ENCODE measurements around the gene XYLB.
"Not testable (repeated sequence)": the region's sequence is repeated elsewhere in the genome, so short reads cannot be mapped to it uniquely, and the experiment has no call there.

Gene XYLB

GRCh38 chr3:38411591-38411990 is 65.0 kb downstream of the XYLB start:
- no peak for TF ChIP-seq ZFX (IDR thresholded peaks at IDR 0.05)
- TF ChIP-seq, protein P1, sequence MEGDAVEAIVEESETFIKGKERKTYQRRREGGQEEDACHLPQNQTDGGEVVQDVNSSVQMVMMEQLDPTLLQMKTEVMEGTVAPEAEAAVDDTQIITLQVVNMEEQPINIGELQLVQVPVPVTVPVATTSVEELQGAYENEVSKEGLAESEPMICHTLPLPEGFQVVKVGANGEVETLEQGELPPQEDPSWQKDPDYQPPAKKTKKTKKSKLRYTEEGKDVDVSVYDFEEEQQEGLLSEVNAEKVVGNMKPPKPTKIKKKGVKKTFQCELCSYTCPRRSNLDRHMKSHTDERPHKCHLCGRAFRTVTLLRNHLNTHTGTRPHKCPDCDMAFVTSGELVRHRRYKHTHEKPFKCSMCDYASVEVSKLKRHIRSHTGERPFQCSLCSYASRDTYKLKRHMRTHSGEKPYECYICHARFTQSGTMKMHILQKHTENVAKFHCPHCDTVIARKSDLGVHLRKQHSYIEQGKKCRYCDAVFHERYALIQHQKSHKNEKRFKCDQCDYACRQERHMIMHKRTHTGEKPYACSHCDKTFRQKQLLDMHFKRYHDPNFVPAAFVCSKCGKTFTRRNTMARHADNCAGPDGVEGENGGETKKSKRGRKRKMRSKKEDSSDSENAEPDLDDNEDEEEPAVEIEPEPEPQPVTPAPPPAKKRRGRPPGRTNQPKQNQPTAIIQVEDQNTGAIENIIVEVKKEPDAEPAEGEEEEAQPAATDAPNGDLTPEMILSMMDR (conservative IDR thresholded peaks at IDR 0.05), result no peak
- no peak overlapping the region for H3K27ac ChIP-seq

DNA sequence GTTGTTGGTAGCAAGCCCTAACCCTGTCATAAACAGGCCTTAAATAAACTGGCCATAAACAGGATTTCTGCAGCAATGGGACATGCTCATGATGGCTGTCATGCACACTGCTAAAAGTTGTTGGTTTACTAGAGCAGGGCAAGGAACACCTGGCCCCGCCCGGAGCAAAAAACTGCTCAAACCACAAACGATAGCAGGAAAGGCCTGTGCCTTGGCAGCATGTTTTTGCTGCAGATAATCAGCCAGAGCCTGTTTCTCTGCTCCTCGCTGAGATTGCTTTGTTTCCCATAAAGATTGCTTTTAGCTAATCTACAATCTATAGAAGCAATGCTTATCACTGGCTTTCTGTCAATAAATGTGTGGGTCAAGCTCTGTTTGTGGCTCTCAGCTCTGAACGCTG is 74.2 kb downstream of the XYLB start:
- not testable (repeated sequence) for H3K27ac ChIP-seq

GRCh38 chr3:38421679-38422336 is 75.2 kb downstream of the XYLB start:
- TF ChIP-seq, protein P1 (conservative IDR thresholded peaks at IDR 0.05), result no peak
- TF ChIP-seq ZFX (IDR thresholded peaks at IDR 0.05), result no peak
- H3K27ac ChIP-seq, result no peak overlapping the region

DNA sequence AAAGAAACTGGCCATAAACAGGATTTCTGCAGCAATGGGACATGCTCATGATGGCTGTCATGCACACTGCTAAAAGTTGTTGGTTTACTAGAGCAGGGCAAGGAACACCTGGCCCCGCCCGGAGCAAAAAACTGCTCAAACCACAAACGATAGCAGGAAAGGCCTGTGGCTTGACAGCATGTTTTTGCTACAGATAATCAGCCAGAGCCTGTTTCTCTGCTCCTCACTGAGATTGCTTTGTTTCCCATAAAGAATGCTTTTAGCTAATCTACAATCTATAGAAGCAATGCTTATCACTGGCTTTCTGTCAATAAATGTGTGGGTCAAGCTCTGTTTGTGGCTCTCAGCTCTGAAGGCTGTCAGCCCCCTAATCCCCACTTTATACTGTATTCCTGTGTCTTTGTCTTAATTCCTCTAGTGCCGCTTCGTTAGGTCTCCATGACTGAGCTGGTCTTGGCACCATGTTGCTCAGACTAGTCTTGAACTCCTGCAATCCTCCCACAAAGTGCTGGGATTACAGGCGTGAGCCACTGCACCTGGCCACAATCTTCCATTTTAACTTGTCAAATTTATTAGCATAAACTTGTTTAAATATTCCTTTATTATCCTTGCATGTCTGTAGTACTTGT is 80.3 kb downstream of the XYLB start:
- H3K27ac ChIP-seq, result not testable (repeated sequence)

DNA sequence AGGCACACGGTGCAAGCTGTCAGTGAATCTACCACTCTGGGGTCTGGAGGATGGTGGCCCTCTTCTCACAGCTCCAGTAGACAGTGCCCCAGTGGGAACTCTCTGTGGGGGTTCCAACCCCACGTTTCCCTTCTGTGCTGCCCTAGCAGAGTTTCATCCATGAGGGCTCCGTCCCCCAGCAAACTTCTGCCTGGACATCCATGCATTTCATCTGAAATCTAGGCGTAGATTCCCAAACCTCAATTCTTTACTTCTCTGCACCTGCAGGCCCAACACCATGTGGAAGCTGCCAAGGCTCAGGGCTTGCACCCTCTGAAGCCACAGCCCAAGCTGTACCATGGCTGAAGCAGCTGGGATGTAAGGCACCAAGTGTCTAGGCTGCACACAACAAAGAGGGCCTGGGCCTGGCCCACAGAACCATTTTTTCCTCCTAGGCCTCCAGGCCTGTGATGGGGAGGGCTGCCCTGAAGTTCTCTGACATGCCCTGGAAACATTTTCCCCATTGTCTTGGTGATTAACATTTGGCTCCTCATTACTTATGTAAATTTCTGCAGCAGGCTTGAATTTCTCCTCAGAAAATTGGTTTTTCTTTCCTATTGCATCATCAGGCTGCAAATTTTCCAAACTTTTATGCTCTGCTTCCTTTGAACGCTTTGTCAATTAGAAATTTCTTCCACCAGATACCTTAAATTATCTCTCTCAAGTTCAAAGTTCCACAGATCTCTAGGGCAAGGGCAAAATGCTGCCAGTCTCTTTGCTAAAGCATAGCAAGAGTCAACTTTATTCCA is 86.5 kb downstream of the XYLB start:
- H3K27ac ChIP-seq, result not testable (repeated sequence)

GRCh38 chr3:38433661-38434060 is 87.1 kb downstream of the XYLB start:
- H3K27ac ChIP-seq, result not testable (repeated sequence)

DNA sequence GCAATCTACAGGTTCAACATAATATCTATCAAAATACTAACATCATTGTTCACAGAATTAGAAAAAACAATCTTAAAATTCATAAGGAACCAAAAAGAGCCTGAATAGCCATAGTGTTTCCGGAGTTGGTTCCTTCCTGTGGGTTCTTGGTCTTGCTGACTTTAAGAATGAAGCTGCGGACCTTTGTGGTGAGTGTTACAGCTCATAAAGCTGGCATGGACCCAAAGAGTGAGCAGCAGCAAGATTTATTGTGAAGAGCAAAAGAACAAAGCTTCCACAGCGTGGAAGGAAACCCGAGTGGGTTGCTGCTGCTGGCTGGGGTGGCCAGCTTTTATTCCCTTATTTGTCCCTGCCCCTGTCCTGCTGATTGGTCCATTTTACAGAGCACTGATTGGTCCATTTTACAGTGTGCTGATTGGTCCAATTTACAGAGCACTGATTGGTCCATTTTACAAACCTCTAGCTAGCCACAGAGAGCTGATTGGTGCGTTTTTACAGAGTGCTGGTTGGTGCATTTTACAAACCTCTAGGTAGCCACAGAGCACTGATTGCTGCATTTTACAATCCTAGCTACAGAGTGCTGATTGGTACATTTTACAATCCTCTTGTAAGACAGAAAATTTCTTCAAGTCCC is 92.0 kb downstream of the XYLB start:
- H3K27ac ChIP-seq, result not testable (repeated sequence)

DNA sequence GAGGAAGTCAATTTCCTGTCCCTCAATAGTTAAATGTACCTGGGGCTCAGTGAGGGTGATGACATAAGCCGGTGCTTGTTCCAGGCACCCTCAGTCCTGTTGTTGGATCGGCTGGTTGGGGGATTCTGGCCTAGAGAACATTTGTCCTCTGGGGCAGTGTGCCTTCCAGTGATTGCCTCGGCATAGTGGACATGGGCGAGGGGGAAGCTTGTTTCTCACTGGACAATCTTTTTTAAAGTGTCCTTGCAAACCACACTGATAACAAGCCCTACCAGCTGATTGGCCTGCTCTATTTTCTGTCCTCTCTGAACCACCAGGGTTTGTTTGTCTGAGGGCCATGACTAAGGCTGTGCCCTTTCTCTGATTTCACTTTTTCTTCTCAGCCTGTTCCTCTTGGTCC is 96.6 kb downstream of the XYLB start:
- H3K27ac ChIP-seq, result not testable (repeated sequence)

- no peak overlapping the region for H3K27ac ChIP-seq
- no peak for TF ChIP-seq ZFX (IDR thresholded peaks at IDR 0.05)
- TF ChIP-seq, protein P1 (conservative IDR thresholded peaks at IDR 0.05), result no peak
These were observed 99.6 kb downstream of the XYLB start for GRCh38 chr3:38446085-38446686.

DNA sequence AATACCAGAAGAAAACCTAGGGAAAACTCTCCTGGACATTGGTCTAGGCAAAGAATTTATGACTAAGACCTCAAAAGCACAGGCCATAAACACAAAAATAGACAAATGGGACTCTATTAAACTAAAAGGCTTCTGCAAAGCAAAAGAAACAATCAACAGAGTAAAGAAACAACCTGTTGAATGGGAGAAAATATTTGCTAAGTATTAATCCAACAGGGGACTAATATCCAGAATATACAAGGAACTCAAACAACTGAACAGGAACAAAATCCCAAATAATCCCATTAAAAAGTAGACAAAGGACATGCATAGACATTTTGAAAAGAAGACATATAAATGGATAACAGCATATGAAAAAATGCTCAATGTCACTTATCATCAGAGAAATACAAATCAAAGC is 100.2 kb downstream of the XYLB start:
- TF ChIP-seq, protein P1 (conservative IDR thresholded peaks at IDR 0.05), result no peak
- H3K27ac ChIP-seq, result no peak overlapping the region

Measured in C4-2B (cell line).